Hepatocyte (in vitro differentiated cells): ENCODE data around the gene ERI2. TPM values are rescaled to one million over a fixed set of nuclear protein-coding genes. Genes with fewer than 3 reads are reported as not detected.

Experiments used
- DNase-seq: peaks from one replicate; pipeline ENCODE4 v3.0.0-alpha.2; 2016; ENCODE audit warnings: low spot score
- H2AFZ ChIP-seq: fragments of 200-600 bp; sonication (generic); 2 replicates; pipeline ENCODE4 v1.6.0; 2016; ENCODE audit warnings: antibody characterized with exemption, mild to moderate bottlenecking
- H3K27ac ChIP-seq: fragments of 200-600 bp; sonication (generic); 2 replicates; pipeline ENCODE4 v1.5.1; 2016; ENCODE audit warnings: mild to moderate bottlenecking
- H3K27me3 ChIP-seq: fragments of 200-600 bp; sonication (generic); 2 replicates; pipeline ENCODE4 v1.6.1; 2016
- H3K36me3 ChIP-seq: fragments of 200-600 bp; sonication (generic); replicated peaks from 2 replicates; pipeline ENCODE4 v1.5.1; 2016; ENCODE audit warnings: low read depth; ENCODE audit not compliant: insufficient read depth
- H3K4me1 ChIP-seq: fragments of 200-600 bp; sonication (generic); 2 replicates; pipeline ENCODE4 v1.5.1; 2016; ENCODE audit warnings: mild to moderate bottlenecking, moderate library complexity; ENCODE audit not compliant: insufficient read depth
- H3K4me2 ChIP-seq: fragments of 200-600 bp; sonication (generic); 2 replicates; pipeline ENCODE4 v1.6.0; 2016
- H3K4me3 ChIP-seq: fragments of 200-600 bp; sonication (generic); 2 replicates; pipeline ENCODE4 v1.5.1; 2016; ENCODE audit warnings: mild to moderate bottlenecking
- H3K79me2 ChIP-seq: fragments of 200-600 bp; sonication (generic); 2 replicates; pipeline ENCODE4 v1.6.0; 2017; ENCODE audit warnings: mild to moderate bottlenecking
- H3K9me2 ChIP-seq: fragments of 200-600 bp; sonication (generic); replicated peaks from 2 replicates; pipeline ENCODE4 v1.6.0; 2017; ENCODE audit warnings: mild to moderate bottlenecking; ENCODE audit not compliant: insufficient read depth
- H3K9me3 ChIP-seq: fragments of 200-600 bp; sonication (generic); 2 replicates; pipeline ENCODE4 v1.5.1; 2016; ENCODE audit warnings: low read depth, mild to moderate bottlenecking
- H4K20me1 ChIP-seq: fragments of 200-600 bp; sonication (generic); 2 replicates; pipeline ENCODE4 v1.6.0; 2016; ENCODE audit warnings: mild to moderate bottlenecking; ENCODE audit not compliant: insufficient read depth, poor library complexity, severe bottlenecking
- CTCF ChIP-seq: fragments of 200-600 bp; sonication (generic); IDR thresholded peaks from 2 replicates; pipeline ENCODE4 v1.5.1; 2016; ENCODE audit warnings: antibody characterized with exemption, mild to moderate bottlenecking; ENCODE audit not compliant: poor library complexity
- EZH2 ChIP-seq: fragments of 200-600 bp; sonication (generic); IDR thresholded peaks from 2 replicates; pipeline ENCODE4 v1.6.1; 2016; ENCODE audit warnings: antibody characterized with exemption, mild to moderate bottlenecking, borderline replicate concordance
- EZH2phosphoT487 ChIP-seq: fragments of 200-600 bp; sonication (generic); IDR thresholded peaks from one replicate; pipeline ENCODE4 v1.6.1; 2018; ENCODE audit warnings: antibody characterized with exemption, mild to moderate bottlenecking, low read depth, moderate library complexity; ENCODE audit not compliant: unreplicated experiment, severe bottlenecking
- WGBS: methylation state at CpG from one replicate; pipeline ENCODE4 v1.1.6; 2016; ENCODE audit warnings: low lambda C conversion rate; ENCODE audit errors: missing lambda C conversion rate; 5-methylcytosine and 5-hydroxymethylcytosine counted together
- polyA plus RNA-seq: library from polyadenylated mRNA; unstranded; fragments of >200 nt; fragmentation: Nextera tagmentation; extraction: Ambion mirVana; gene quantifications from 2 replicates; pipeline ENCODE4 v1.2.1, GENCODE V29; 2016
- total RNA-seq: library from RNA; depleted of rRNA; stranded (reverse); fragments of >200 nt; gene quantifications from 2 replicates; pipeline ENCODE4 v1.2.3, GENCODE V29; 2014

ERI2 gene
- total and polyA plus RNA-seq, 2 experiments from 2014 or later = 6.9 to 26.9 TPM

GRCh38 chr16:20838240-20838639, 32.0 kb upstream of the ERI2 start:
- DNase-seq = no peak
- no peak overlapping the region for H3K27ac ChIP-seq
- no peaks in the 10 kb centered on the region for H3K36me3 ChIP-seq
- no peaks in the 10 kb centered on the region for H3K79me2 ChIP-seq
- no peak overlapping the region for H2AFZ ChIP-seq
- no peaks in the 10 kb centered on the region for H3K9me3 ChIP-seq
- no peak overlapping the region for H3K4me2 ChIP-seq
- H3K4me1 ChIP-seq = no peaks in the 10 kb centered on the region
- no peak overlapping the region for H3K4me3 ChIP-seq
- no peaks in the 10 kb centered on the region for H3K27me3 ChIP-seq
- WGBS = 83% methylated on average over 1 of the region's 1 CpG
- no peaks in the 10 kb centered on the region for H3K9me2 ChIP-seq
- H4K20me1 ChIP-seq = no peaks in the 10 kb centered on the region
- TF ChIP-seq EZH2phosphoT487 = no peak

- H4K20me1 ChIP-seq = no peaks in the 10 kb centered on the region
- WGBS = 83% methylated on average over 2 of the region's 2 CpGs
- TF ChIP-seq CTCF (no peak), EZH2phosphoT487 (no peak), EZH2 (no peak)
- no peaks in the 10 kb centered on the region for H3K36me3 ChIP-seq
- no peak for DNase-seq
- no peaks in the 10 kb centered on the region for H3K9me2 ChIP-seq
- H3K79me2 ChIP-seq = no peaks in the 10 kb centered on the region
- H2AFZ ChIP-seq = no peak overlapping the region
- H3K4me2 ChIP-seq = no peak overlapping the region
- no peaks in the 10 kb centered on the region for H3K27me3 ChIP-seq
- H3K27ac ChIP-seq = no peak overlapping the region
- H3K4me1 ChIP-seq = no peaks in the 10 kb centered on the region
- no peak overlapping the region for H3K4me3 ChIP-seq
- H3K9me3 ChIP-seq = no peaks in the 10 kb centered on the region
Measured at GRCh38 chr16:20833086-20833485, 26.8 kb upstream of the ERI2 start.

- Histone ChIP-seq H3K9me2 (no peaks in the 10 kb centered on the region), H3K4me3 (no peak overlapping the region), H3K27ac (no peak overlapping the region), H3K27me3 (no peaks in the 10 kb centered on the region), H4K20me1 (no peaks in the 10 kb centered on the region), H3K36me3 (no peaks in the 10 kb centered on the region), H3K9me3 (no peaks in the 10 kb centered on the region), H3K4me1 (no peaks in the 10 kb centered on the region), H2AFZ (no peak overlapping the region), H3K79me2 (no peaks in the 10 kb centered on the region), H3K4me2 (no peak overlapping the region)
- no peak for DNase-seq
- TF ChIP-seq CTCF (no peak), EZH2phosphoT487 (no peak), EZH2 (no peak)
- WGBS = 72% methylated on average over 1 of the region's 1 CpG
Measured at GRCh38 chr16:20830372-20830771, 24.1 kb upstream of the ERI2 start.

- no peaks in the 10 kb centered on the region for H3K9me3 ChIP-seq
- no peak overlapping the region for H3K27ac ChIP-seq
- H3K4me2 ChIP-seq = no peak overlapping the region
- H3K4me3 ChIP-seq = no peak overlapping the region
- no peak for DNase-seq
- no peaks in the 10 kb centered on the region for H3K36me3 ChIP-seq
- TF ChIP-seq CTCF (no peak), EZH2 (no peak), EZH2phosphoT487 (no peak)
- no peaks in the 10 kb centered on the region for H3K79me2 ChIP-seq
- H4K20me1 ChIP-seq = no peaks in the 10 kb centered on the region
- no peaks in the 10 kb centered on the region for H3K9me2 ChIP-seq
- 70% methylated on average over 1 of the region's 1 CpG for WGBS
- no peaks in the 10 kb centered on the region for H3K27me3 ChIP-seq
- no peak overlapping the region for H2AFZ ChIP-seq
- no peaks in the 10 kb centered on the region for H3K4me1 ChIP-seq
Measured at GRCh38 chr16:20829536-20829935, 23.3 kb upstream of the ERI2 start.
